A549 (cell line): ENCODE results near the gene OR7A10. TPM values are rescaled to one million over a fixed set of nuclear protein-coding genes. Genes with fewer than 3 reads are reported as not detected.

Experiments used
- ATAC-seq, 2 experiments: fragments of 200-7000 bp in 1 of 2; fragments of >200 bp in 1 of 2; cut with Nextera tagmentation in 1 of 2; cut with Tn5 transposase in 1 of 2; 3 replicates each; pipeline versions ENCODE4 v1.8.0 to v1.9.1; 2018 to 2020; ENCODE audit warnings: mild to moderate bottlenecking in 1 of 2, moderate library complexity in 1 of 2
- CTCF ChIA-PET: fragments of 300-600 bp; sonication (Branson Sonifier 250); formaldehyde crosslinking; extraction: SDS; loops from one replicate; lab custom pipeline; 2021; ENCODE audit warnings: antibody characterized with exemption, inconsistent platforms; lab: Yijun Ruan, JAX
- POLR2A ChIA-PET: fragments of 350-600 bp; formaldehyde crosslinking; extraction: SDS; loops from one replicate; lab custom pipeline; 2021; ENCODE audit warnings: antibody characterized with exemption, inconsistent platforms; lab: Yijun Ruan, JAX
- DNase-seq, 2 experiments: peaks; one replicate each; pipeline versions ENCODE4 v3.0.0 to v3.0.0-alpha.2; 2011 to 2016; ENCODE audit warnings: low read depth in 1 of 2, low spot score in 1 of 2
- FAIRE-seq: peaks from 2 replicates; lab custom pipeline; 2011; peaks lifted over from hg19 to GRCh38; lab: Jason Lieb, UNC
- H3K27ac ChIP-seq, 2 experiments: fragments of >200 bp; sonication (Bioruptor Twin); formaldehyde crosslinking; 3 replicates each; pipeline ENCODE4 v1.5.1; 2016 to 2017
- H3K4me1 ChIP-seq: fragments of >200 bp; sonication (Bioruptor Twin); formaldehyde crosslinking; 3 replicates; pipeline ENCODE4 v1.6.1; 2016
- H3K4me2 ChIP-seq: fragments of >200 bp; sonication (Bioruptor Twin); formaldehyde crosslinking; 3 replicates; pipeline ENCODE4 v1.6.1; 2016
- H3K4me3 ChIP-seq: fragments of >200 bp; sonication (Bioruptor Twin); formaldehyde crosslinking; 3 replicates; pipeline ENCODE4 v1.5.1; 2016
- H3K9me3 ChIP-seq: fragments of >200 bp; sonication (Bioruptor Twin); formaldehyde crosslinking; 3 replicates; pipeline ENCODE4 v1.6.1; 2016
- BHLHE40 ChIP-seq: IDR thresholded peaks from 2 replicates; pipeline ENCODE4 v1.6.1; 2012; ENCODE audit warnings: low read depth, low read length, inconsistent platforms
- CHD2 ChIP-seq: fragments of 150-350 bp; IDR thresholded peaks from 2 replicates; pipeline ENCODE4 v1.6.1; 2014; ENCODE audit warnings: low read length; ENCODE audit not compliant: partially characterized antibody
- CHD4 ChIP-seq: fragments of 200-600 bp; sonication (generic); IDR thresholded peaks from 2 replicates; pipeline ENCODE4 v1.6.1; 2016; ENCODE audit warnings: antibody characterized with exemption, mild to moderate bottlenecking, borderline replicate concordance
- EHMT2 ChIP-seq: fragments of 200-600 bp; sonication (generic); IDR thresholded peaks from 2 replicates; pipeline ENCODE4 v1.6.1; 2016; ENCODE audit warnings: antibody characterized with exemption, low read depth, mild to moderate bottlenecking, moderate library complexity
- EP300 ChIP-seq, 2 experiments: fragments of >200 bp; sonication (Bioruptor Twin); formaldehyde crosslinking; IDR thresholded peaks; 2 replicates in 1 of 2; 3 replicates in 1 of 2; pipeline ENCODE4 v1.6.1; 2016 to 2017
- FOSB ChIP-seq: fragments of 250-450 bp; sonication (Bioruptor Pico); IDR thresholded peaks from 2 replicates; pipeline ENCODE4 v1.5.0; 2020; ENCODE audit warnings: mild to moderate bottlenecking, moderate library complexity
- HDAC2 ChIP-seq: fragments of 200-600 bp; sonication (generic); IDR thresholded peaks from 2 replicates; pipeline ENCODE4 v1.6.1; 2016
- HEYL ChIP-seq: fragments of 250-450 bp; sonication (Bioruptor Pico); IDR thresholded peaks from 2 replicates; pipeline ENCODE4 v1.8.0; 2021; ENCODE audit warnings: mild to moderate bottlenecking, moderate library complexity
- HOXA7 ChIP-seq: fragments of 250-450 bp; sonication (Bioruptor Pico); IDR thresholded peaks from 2 replicates; pipeline ENCODE4 v1.5.0; 2020; ENCODE audit warnings: mild to moderate bottlenecking, moderate library complexity
- JUN ChIP-seq, 2 experiments: fragments of >200 bp; sonication (Bioruptor Twin); formaldehyde crosslinking; IDR thresholded peaks; 2 replicates in 1 of 2; 3 replicates in 1 of 2; pipeline ENCODE4 v1.6.1; 2016 to 2017
- JUNB ChIP-seq: fragments of >200 bp; sonication (Bioruptor Twin); formaldehyde crosslinking; IDR thresholded peaks from 2 replicates; pipeline ENCODE4 v1.6.1; 2016
- KDM1A ChIP-seq: fragments of 200-600 bp; sonication (generic); IDR thresholded peaks from 2 replicates; pipeline ENCODE4 v1.6.1; 2016; ENCODE audit warnings: low read depth, mild to moderate bottlenecking
- KDM5A ChIP-seq: fragments of 200-600 bp; sonication (generic); IDR thresholded peaks from 2 replicates; pipeline ENCODE4 v1.6.1; 2016; ENCODE audit warnings: antibody characterized with exemption, mild to moderate bottlenecking
- MAFK ChIP-seq: fragments of 450-650 bp; IDR thresholded peaks from 2 replicates; pipeline ENCODE4 v1.6.1; 2014; ENCODE audit not compliant: partially characterized antibody
- MAZ ChIP-seq: fragments of 150-350 bp; IDR thresholded peaks from 2 replicates; pipeline ENCODE4 v1.6.1; 2014; ENCODE audit warnings: antibody characterized with exemption, low read depth, low read length, borderline replicate concordance
- NFE2L2 ChIP-seq: fragments of 150-350 bp; conservative IDR thresholded peaks from 2 replicates; pipeline ENCODE4 v1.6.1; 2014; ENCODE audit warnings: low read length
- RAD21 ChIP-seq, 2 experiments: fragments of >200 bp in 1 of 2; sonication (Bioruptor Twin) in 1 of 2; formaldehyde crosslinking in 1 of 2; IDR thresholded peaks in 1 of 2; conservative IDR thresholded peaks in 1 of 2; 2 replicates in 1 of 2; 3 replicates in 1 of 2; pipeline ENCODE4 v1.6.1; 2012 to 2018; ENCODE audit warnings: inconsistent platforms in 1 of 2
- RARB ChIP-seq: fragments of 250-450 bp; sonication (Bioruptor Pico); IDR thresholded peaks from 2 replicates; pipeline ENCODE4 v1.8.0; 2021; ENCODE audit warnings: mild to moderate bottlenecking, moderate library complexity
- RNF2 ChIP-seq: fragments of 200-600 bp; sonication (generic); IDR thresholded peaks from 2 replicates; pipeline ENCODE4 v1.6.1; 2016; ENCODE audit warnings: low read depth, mild to moderate bottlenecking, antibody characterized with exemption, moderate library complexity, borderline replicate concordance
- SREBF2 ChIP-seq: fragments of 450-650 bp; IDR thresholded peaks from 2 replicates; pipeline ENCODE4 v1.6.1; 2014; ENCODE audit warnings: mild to moderate bottlenecking, moderate library complexity
- TP53 ChIP-seq: fragments of 250-450 bp; sonication (Bioruptor Pico); IDR thresholded peaks from 2 replicates; pipeline ENCODE4 v1.5.0; 2021; ENCODE audit warnings: mild to moderate bottlenecking, moderate library complexity
- ZFP36 ChIP-seq: fragments of 450-650 bp; IDR thresholded peaks from 2 replicates; pipeline ENCODE4 v1.6.1; 2014; ENCODE audit warnings: borderline replicate concordance; ENCODE audit not compliant: partially characterized antibody
- WGBS: methylation state at CpG from one replicate; pipeline ENCODE4 v1.1.6; 2017; ENCODE audit errors: missing lambda C conversion rate; 5-methylcytosine and 5-hydroxymethylcytosine counted together
- polyA plus RNA-seq, 4 experiments: library from polyadenylated mRNA; depleted of rRNA in 3 of 4; stranded (reverse); fragments of >200 nt; fragmentation: RNase III in 1 of 4; extraction: RNeasy Plus Mini Kit Qiagen cat#74134 plus additional on column Dnase treatment in 1 of 4; gene quantifications; 2 replicates in 3 of 4; 3 replicates in 1 of 4; pipeline ENCODE4 v1.2.3, GENCODE V29; 2011 to 2017
- TF ChIP-seq, protein P1 (sequence below): fragments of >200 bp; sonication (Bioruptor Twin); formaldehyde crosslinking; IDR thresholded peaks from 3 replicates; pipeline ENCODE4 v1.6.1; 2016
- TF ChIP-seq, protein P2 (sequence below): fragments of 150-350 bp; IDR thresholded peaks from 2 replicates; pipeline ENCODE4 v1.6.1; 2014; ENCODE audit warnings: low read depth, mild to moderate bottlenecking, low read length
- TF ChIP-seq, protein P3 (sequence below): IDR thresholded peaks from 2 replicates; pipeline ENCODE4 v1.6.1; 2012; ENCODE audit warnings: low read depth, borderline replicate concordance
- TF ChIP-seq, protein P4 (sequence below): IDR thresholded peaks from 2 replicates; pipeline ENCODE4 v1.6.1; 2012
- TF ChIP-seq, protein P5 (sequence below): fragments of 450-650 bp; IDR thresholded peaks from 2 replicates; pipeline ENCODE4 v1.6.1; 2014; ENCODE audit warnings: antibody characterized with exemption
- TF ChIP-seq, protein P6 (sequence below): fragments of 250-450 bp; sonication (Bioruptor Pico); IDR thresholded peaks from 2 replicates; pipeline ENCODE4 v1.5.0; 2020; ENCODE audit warnings: low read depth, mild to moderate bottlenecking, moderate library complexity

OR7A10 gene
- polyA plus RNA-seq, 2 of the 4 experiments (the other 2 are of a cell fraction) = not detected

DNA sequence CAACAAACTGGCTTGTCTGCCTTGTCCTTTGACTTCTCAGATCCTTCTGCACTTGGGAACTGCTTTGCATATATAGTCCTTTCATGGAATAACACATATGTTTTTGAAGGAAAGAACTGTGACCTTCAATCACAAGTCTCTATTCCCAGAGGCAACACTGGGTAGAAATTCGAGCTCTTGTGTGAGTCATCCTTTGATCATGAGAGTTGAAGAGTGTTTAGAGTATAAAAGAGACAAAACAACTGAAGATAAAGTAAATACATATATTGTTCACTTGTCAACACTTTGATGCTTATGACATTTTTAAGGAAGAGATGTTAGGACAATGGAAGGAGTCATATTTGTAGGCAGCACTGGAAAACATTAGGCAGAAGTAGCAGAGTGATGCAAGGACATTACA lies 8.5 kb downstream of the OR7A10 start:
- TF ChIP-seq HOXA7 (CRISPR knock-in tag) (no peak), MAFK (no peak), RARB (no peak), RNF2 (no peak), BHLHE40 (no peak), HDAC2 (no peak), RAD21 (conservative IDR thresholded peaks at IDR 0.05 in 1 of 2, IDR thresholded peaks at IDR 0.05 in 1 of 2) (no peak), TP53 (CRISPR knock-in tag) (no peak), CHD2 (no peak), EP300 (IDR thresholded peaks at IDR 0.05) (no peak), JUNB (no peak), SREBF2 (no peak), FOSB (CRISPR knock-in tag) (no peak)
- TF ChIP-seq, protein P1, sequence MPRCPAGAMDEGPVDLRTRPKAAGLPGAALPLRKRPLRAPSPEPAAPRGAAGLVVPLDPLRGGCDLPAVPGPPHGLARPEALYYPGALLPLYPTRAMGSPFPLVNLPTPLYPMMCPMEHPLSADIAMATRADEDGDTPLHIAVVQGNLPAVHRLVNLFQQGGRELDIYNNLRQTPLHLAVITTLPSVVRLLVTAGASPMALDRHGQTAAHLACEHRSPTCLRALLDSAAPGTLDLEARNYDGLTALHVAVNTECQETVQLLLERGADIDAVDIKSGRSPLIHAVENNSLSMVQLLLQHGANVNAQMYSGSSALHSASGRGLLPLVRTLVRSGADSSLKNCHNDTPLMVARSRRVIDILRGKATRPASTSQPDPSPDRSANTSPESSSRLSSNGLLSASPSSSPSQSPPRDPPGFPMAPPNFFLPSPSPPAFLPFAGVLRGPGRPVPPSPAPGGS = no peak
- TF ChIP-seq, protein P2, sequence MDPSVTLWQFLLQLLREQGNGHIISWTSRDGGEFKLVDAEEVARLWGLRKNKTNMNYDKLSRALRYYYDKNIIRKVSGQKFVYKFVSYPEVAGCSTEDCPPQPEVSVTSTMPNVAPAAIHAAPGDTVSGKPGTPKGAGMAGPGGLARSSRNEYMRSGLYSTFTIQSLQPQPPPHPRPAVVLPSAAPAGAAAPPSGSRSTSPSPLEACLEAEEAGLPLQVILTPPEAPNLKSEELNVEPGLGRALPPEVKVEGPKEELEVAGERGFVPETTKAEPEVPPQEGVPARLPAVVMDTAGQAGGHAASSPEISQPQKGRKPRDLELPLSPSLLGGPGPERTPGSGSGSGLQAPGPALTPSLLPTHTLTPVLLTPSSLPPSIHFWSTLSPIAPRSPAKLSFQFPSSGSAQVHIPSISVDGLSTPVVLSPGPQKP = no peak
- TF ChIP-seq, protein P3, sequence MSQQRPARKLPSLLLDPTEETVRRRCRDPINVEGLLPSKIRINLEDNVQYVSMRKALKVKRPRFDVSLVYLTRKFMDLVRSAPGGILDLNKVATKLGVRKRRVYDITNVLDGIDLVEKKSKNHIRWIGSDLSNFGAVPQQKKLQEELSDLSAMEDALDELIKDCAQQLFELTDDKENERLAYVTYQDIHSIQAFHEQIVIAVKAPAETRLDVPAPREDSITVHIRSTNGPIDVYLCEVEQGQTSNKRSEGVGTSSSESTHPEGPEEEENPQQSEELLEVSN = no peak
- FAIRE-seq (no peak), ATAC-seq (no peak), DNase-seq (no peak)
- Histone ChIP-seq H3K4me3 (no peak overlapping the region), H3K4me1 (no peaks in the 10 kb centered on the region), H3K27ac (no peak overlapping the region), H3K9me3 (0 out of 3 replicates have a peak, but pooled peaks cover 3% of the 10 kb centered on the region), H3K4me2 (no peak overlapping the region)
- 5% methylated on average over 1 of the region's 1 CpG for WGBS
- POLR2A ChIA-PET = no interaction called here
- CTCF ChIA-PET = no interaction called here

- Histone ChIP-seq H3K27ac (no peak overlapping the region), H3K4me3 (no peak overlapping the region), H3K4me1 (no peaks in the 10 kb centered on the region), H3K4me2 (no peak overlapping the region), H3K9me3 (0 out of 3 replicates have a peak, but pooled peaks cover 3% of the 10 kb centered on the region)
- ChIA-PET CTCF (no interaction called here), POLR2A (no interaction called here)
- no peak for ATAC-seq
- 18% methylated on average over 4 of the region's 4 CpGs for WGBS
- no peak for FAIRE-seq
- TF ChIP-seq CHD2 (no peak), CHD4 (no peak), ZFP36 (no peak), FOSB (CRISPR knock-in tag) (no peak), MAZ (no peak), EP300 (IDR thresholded peaks at IDR 0.05) (no peak), JUN (IDR thresholded peaks at IDR 0.05) (no peak), EHMT2 (no peak), NFE2L2 (no peak), KDM5A (no peak), HEYL (CRISPR knock-in tag) (no peak), MAFK (no peak), BHLHE40 (no peak), KDM1A (no peak)
- TF ChIP-seq, protein P2 = no peak
- TF ChIP-seq, protein P4, sequence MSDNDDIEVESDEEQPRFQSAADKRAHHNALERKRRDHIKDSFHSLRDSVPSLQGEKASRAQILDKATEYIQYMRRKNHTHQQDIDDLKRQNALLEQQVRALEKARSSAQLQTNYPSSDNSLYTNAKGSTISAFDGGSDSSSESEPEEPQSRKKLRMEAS = no peak
- TF ChIP-seq, protein P3 = no peak
- TF ChIP-seq, protein P5, sequence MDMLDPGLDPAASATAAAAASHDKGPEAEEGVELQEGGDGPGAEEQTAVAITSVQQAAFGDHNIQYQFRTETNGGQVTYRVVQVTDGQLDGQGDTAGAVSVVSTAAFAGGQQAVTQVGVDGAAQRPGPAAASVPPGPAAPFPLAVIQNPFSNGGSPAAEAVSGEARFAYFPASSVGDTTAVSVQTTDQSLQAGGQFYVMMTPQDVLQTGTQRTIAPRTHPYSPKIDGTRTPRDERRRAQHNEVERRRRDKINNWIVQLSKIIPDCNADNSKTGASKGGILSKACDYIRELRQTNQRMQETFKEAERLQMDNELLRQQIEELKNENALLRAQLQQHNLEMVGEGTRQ = no peak
- TF ChIP-seq, protein P6, sequence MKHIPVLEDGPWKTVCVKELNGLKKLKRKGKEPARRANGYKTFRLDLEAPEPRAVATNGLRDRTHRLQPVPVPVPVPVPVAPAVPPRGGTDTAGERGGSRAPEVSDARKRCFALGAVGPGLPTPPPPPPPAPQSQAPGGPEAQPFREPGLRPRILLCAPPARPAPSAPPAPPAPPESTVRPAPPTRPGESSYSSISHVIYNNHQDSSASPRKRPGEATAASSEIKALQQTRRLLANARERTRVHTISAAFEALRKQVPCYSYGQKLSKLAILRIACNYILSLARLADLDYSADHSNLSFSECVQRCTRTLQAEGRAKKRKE = no peak
- no peak for DNase-seq
Measured at GRCh38 chr19:14837391-14837790, 11.3 kb downstream of the OR7A10 start.
